Activated CD4-positive, alpha-beta T cell treated with anti-CD3 and anti-CD28 coated beads, Interleukin-2, amount 10 ng/mL, durations not matched to agents 7 days and 5 days (primary cell): Measurements from ENCODE around the gene MEIS3. TPM values are rescaled to one million over a fixed set of nuclear protein-coding genes. Genes with fewer than 3 reads are reported as not detected.

Experiments used
- CTCF ChIA-PET: fragments of 350-600 bp; sonication (Branson Sonifier 250); formaldehyde crosslinking; loops from one replicate; lab custom pipeline; 2021; ENCODE audit warnings: antibody characterized with exemption; lab: Charles Lee
- POLR2A ChIA-PET: fragments of 350-600 bp; sonication (Branson Sonifier 250); formaldehyde crosslinking; loops from one replicate; lab custom pipeline; 2021; ENCODE audit warnings: antibody characterized with exemption; lab: Charles Lee
- DNase-seq: peaks from one replicate; pipeline ENCODE4 v3.0.0-alpha.2; 2020
- H3K27ac Mint-ChIP-seq: one replicate; pipeline ENCODE4 v1.8.0; 2021; ENCODE audit warnings: mild to moderate bottlenecking, moderate library complexity, mixed read lengths
- H3K27me3 Mint-ChIP-seq: one replicate; pipeline ENCODE4 v1.8.0; 2021; ENCODE audit warnings: mixed read lengths
- H3K36me3 Mint-ChIP-seq: one replicate; pipeline ENCODE4 v1.8.0; 2021; ENCODE audit warnings: low read depth, mixed read lengths
- H3K4me1 Mint-ChIP-seq: one replicate; pipeline ENCODE4 v1.8.0; 2021; ENCODE audit warnings: mixed read lengths
- H3K4me3 Mint-ChIP-seq: one replicate; pipeline ENCODE4 v1.8.0; 2021; ENCODE audit warnings: mild to moderate bottlenecking, moderate library complexity, mixed read lengths
- H3K9me3 Mint-ChIP-seq: one replicate; pipeline ENCODE4 v1.8.0; 2021; ENCODE audit warnings: mixed read lengths
- total RNA-seq, 2 experiments: library from RNA; stranded (reverse); gene quantifications; one replicate each; pipeline ENCODE4 v1.2.3, GENCODE V29; 2021

MEIS3 gene
- total RNA-seq, 2 experiments from 2014 or later: not detected

DNA sequence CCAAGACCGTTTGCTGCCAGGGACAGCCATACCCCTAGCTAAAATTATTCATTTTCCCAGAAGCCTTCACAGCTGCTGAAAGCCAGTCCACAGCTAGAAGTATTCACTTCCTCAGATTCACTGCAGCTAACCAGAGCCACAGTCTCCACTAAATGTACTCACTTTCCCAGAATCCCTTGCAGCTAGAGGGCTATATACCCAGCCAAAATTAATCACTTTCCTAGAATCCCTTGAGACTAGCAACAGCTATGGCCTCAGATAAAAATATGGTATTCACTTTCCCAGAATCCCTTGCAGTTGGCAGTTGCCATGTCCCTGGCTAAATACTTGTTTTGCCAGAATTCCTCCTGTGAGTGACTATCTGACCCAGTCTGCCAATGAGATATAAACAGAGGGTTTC is 13.8 kb upstream of the MEIS3 start:
- ChIA-PET CTCF (interaction anchor here (0.6 to 5.2 kb wide), 10 partner anchors 15 to 291 kb away, joined by 3 to 64 read pairs (median 5); partner anchors contain the start of genes EHD2, KPTN and NAPA), POLR2A (no interaction called here)
- peaks cover 6% of the 10 kb centered on the region for H3K9me3 Mint-ChIP-seq
- H3K4me3 Mint-ChIP-seq: no peak overlapping the region
- H3K27me3 Mint-ChIP-seq: peaks cover 13% of the 10 kb centered on the region
- H3K36me3 Mint-ChIP-seq: no peaks in the 10 kb centered on the region
- no peak for DNase-seq
- H3K4me1 Mint-ChIP-seq: peaks cover 65% of the 10 kb centered on the region
- no peak overlapping the region for H3K27ac Mint-ChIP-seq

DNA sequence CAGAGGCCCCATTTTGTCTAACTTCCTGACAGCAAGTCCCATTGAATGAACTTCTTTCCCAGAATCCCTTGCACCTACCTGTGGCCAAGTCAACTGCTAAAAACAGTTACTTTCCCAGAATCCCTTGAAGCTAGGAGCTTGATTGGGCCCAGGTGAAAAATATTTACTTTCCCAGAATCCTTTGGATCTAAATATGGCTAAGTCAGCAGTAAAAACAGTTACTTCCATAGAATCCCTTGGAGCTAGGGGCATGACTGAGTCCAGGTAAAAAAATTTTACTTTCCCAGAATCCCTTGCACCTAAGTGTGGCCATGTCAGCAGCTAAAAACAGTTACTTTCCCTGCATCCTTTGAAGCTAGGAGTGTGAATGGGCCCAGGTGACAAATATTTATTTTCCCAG is 13.2 kb upstream of the MEIS3 start:
- peaks cover 6% of the 10 kb centered on the region for H3K9me3 Mint-ChIP-seq
- H3K4me3 Mint-ChIP-seq: no peak overlapping the region
- peaks cover 13% of the 10 kb centered on the region for H3K27me3 Mint-ChIP-seq
- CTCF ChIA-PET: interaction anchor here (0.6 to 5.2 kb wide), 8 partner anchors 52 to 280 kb away, joined by 3 to 64 read pairs (median 6); partner anchors contain the start of genes EHD2, KPTN and NAPA
- H3K4me1 Mint-ChIP-seq: peaks cover 65% of the 10 kb centered on the region
- no peak overlapping the region for H3K27ac Mint-ChIP-seq
- DNase-seq: no peak
- POLR2A ChIA-PET: no interaction called here
- H3K36me3 Mint-ChIP-seq: no peaks in the 10 kb centered on the region

- ChIA-PET CTCF (interaction anchor here (0.6 to 5.2 kb wide), 4 partner anchors 52 to 276 kb away, joined by 3 to 64 read pairs (median 10); partner anchors contain the start of gene KPTN), POLR2A (no interaction called here)
- peaks cover 6% of the 10 kb centered on the region for H3K9me3 Mint-ChIP-seq
- no peak for DNase-seq
- H3K27me3 Mint-ChIP-seq: peaks cover 15% of the 10 kb centered on the region
- H3K4me3 Mint-ChIP-seq: no peak overlapping the region
- H3K27ac Mint-ChIP-seq: no peak overlapping the region
- H3K4me1 Mint-ChIP-seq: peaks cover 62% of the 10 kb centered on the region
- no peaks in the 10 kb centered on the region for H3K36me3 Mint-ChIP-seq
Observed at GRCh38 chr19:47432091-47432490, 12.8 kb upstream of the MEIS3 start.

GRCh38 chr19:47430041-47430802 is 10.9 kb upstream of the MEIS3 start:
- POLR2A ChIA-PET: no interaction called here
- peaks cover 6% of the 10 kb centered on the region for H3K9me3 Mint-ChIP-seq
- peak overlapping the region; percentile 31 for H3K27ac Mint-ChIP-seq
- H3K4me1 Mint-ChIP-seq: peaks cover 46% of the 10 kb centered on the region
- DNase-seq: peak; percentile 37
- H3K4me3 Mint-ChIP-seq: peak overlapping the region; percentile 52
- CTCF ChIA-PET: interaction anchor here (0.6 to 2.8 kb wide), 9 partner anchors 14 to 275 kb away, joined by 3 to 6 read pairs (median 3); partner anchors contain the start of gene DHX34
- peaks cover 27% of the 10 kb centered on the region for H3K27me3 Mint-ChIP-seq
- no peaks in the 10 kb centered on the region for H3K36me3 Mint-ChIP-seq

DNA sequence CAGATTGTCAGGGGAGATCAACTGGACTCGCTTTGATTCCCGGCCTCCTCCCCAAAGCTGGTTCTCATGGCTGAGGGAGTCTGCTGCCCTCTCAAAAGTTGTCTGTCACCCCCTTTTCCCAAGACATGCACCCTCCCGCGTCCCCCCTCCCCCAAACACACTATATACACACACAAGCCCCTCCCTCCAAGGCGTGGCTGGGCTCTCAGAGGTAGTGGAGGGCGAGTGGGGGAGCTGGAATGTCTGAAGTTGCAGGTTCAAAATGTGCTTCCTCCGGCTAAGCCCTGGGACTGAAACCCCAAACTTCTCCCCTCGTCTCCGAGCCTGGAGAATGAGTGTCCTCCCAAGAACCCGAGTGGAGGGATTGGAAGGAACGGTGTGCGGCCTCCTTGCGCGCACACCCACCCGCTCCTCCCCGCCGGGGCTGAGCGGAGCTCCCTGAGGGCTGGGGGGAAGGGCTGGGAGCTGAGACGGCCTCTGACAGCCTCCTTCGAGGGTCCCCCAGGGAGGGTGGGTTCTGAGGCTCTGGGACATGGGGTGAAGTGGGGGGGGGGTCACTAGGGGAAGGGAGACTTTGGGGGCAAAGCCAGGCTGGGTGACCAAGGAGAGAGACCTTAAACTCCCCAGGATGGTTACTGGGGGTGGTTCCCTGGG is 9.9 kb upstream of the MEIS3 start:
- peaks cover 32% of the 10 kb centered on the region for H3K27me3 Mint-ChIP-seq
- no peak overlapping the region for H3K27ac Mint-ChIP-seq
- H3K4me3 Mint-ChIP-seq: no peak overlapping the region
- H3K4me1 Mint-ChIP-seq: peaks cover 40% of the 10 kb centered on the region
- H3K9me3 Mint-ChIP-seq: peaks cover 6% of the 10 kb centered on the region
- POLR2A ChIA-PET: no interaction called here
- CTCF ChIA-PET: interaction anchor here (0.6 to 2.8 kb wide), 13 partner anchors 7 to 278 kb away, joined by 3 to 20 read pairs (median 3); partner anchors contain the start of gene DHX34
- no peak for DNase-seq
- no peaks in the 10 kb centered on the region for H3K36me3 Mint-ChIP-seq

GRCh38 chr19:47428177-47428894 is 9.0 kb upstream of the MEIS3 start:
- H3K27ac Mint-ChIP-seq: no peak overlapping the region
- ChIA-PET CTCF (interaction anchor here (0.5 to 2.8 kb wide), 23 partner anchors 8 to 317 kb away, joined by 3 to 20 read pairs (median 4); partner anchors contain the start of genes DHX34, INAFM1, KPTN and NAPA), POLR2A (no interaction called here)
- H3K4me1 Mint-ChIP-seq: peaks cover 32% of the 10 kb centered on the region
- peaks cover 6% of the 10 kb centered on the region for H3K9me3 Mint-ChIP-seq
- peak; percentile 87 for DNase-seq
- peaks cover 39% of the 10 kb centered on the region for H3K27me3 Mint-ChIP-seq
- no peaks in the 10 kb centered on the region for H3K36me3 Mint-ChIP-seq
- H3K4me3 Mint-ChIP-seq: no peak overlapping the region

DNA sequence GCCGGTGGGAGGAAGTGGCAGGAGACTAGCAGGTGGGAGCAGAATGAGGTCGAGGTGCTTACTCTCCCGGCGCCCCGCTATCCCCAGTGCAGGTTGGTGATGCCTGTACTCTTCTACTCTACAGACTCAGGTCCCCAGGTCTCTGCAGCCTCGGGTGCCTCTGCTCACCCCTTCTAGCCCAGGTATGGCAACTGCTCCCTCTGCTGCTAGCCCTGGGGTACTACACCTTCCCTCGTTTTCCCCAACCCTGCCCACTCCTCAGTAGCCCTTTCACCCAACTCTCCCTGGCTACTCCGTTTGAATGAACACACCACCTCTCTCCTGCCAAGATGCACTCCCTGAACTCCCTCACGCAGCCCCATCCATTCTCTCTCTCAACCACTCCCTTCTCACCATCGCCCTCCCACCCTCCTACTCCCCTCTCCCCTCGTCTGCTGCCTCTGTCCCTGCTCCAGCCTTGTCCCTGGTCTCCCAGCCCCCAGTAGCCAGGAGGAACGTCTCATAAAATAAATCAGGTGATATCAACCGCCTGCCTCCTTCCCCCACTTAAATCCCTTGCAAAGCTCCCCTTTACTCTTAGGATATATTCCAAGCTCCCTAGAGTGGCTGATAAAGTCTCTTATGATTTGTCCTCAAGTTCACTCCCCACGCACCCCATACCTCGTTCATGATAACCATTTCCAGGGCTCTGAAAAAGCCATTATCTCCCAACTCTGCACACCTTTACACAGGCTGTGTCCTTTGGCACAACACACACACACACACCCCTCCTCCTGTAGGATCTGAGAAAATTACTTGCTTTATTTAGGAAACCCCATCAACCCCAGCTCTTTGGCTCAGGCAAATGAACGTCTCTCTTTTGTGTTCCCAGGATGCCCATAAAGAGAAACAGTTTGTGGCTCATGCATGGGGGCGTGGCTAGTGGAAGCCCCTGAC is 8.2 kb upstream of the MEIS3 start:
- POLR2A ChIA-PET: no interaction called here
- no peak overlapping the region for H3K27ac Mint-ChIP-seq
- no peaks in the 10 kb centered on the region for H3K36me3 Mint-ChIP-seq
- H3K4me1 Mint-ChIP-seq: peaks cover 23% of the 10 kb centered on the region
- H3K4me3 Mint-ChIP-seq: no peak overlapping the region
- peaks cover 2% of the 10 kb centered on the region for H3K9me3 Mint-ChIP-seq
- CTCF ChIA-PET: interaction anchor here (0.5 to 1.8 kb wide), 20 partner anchors 9 to 317 kb away, joined by 3 to 20 read pairs (median 4); partner anchors contain the start of genes DHX34, INAFM1, KPTN and NAPA
- peaks cover 47% of the 10 kb centered on the region for H3K27me3 Mint-ChIP-seq
- peak; percentile 77 for DNase-seq

DNA sequence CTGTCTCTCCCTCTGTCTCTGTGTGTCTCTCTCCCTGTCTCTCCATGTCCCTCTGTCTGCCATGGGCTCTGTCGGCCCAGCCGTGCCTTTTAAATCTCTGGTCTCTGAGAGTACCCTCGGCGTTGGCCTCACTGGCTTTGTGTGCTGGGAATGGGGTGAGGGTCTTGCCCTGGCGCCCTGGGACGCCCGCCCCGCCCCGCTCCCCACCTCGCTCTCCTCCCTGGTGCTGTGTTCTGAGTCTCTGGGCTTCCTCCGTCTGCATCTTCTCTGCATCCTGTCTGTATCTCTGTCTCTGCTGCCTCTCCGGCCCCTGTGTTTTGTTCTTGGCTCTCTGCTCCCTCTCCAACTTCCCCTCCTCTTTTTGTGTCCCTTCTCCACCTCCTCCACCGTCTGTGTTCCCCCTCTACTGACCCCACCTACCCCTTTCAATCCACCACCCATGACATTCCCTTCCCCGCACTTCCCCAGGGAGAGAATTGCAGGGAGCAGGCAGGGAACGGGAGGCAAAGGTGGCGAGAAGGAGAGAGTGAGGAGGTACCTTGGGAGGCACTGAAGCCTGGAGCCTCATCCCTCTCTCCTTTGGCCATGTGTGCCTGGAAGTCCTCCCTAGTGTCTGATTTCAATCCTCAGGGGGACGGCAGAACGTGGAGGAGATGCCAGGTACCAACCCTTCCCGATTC is 4.0 kb upstream of the MEIS3 start:
- ChIA-PET CTCF (no interaction called here), POLR2A (no interaction called here)
- H3K4me1 Mint-ChIP-seq: peaks cover 7% of the 10 kb centered on the region
- peaks cover 71% of the 10 kb centered on the region for H3K27me3 Mint-ChIP-seq
- no peaks in the 10 kb centered on the region for H3K9me3 Mint-ChIP-seq
- no peak for DNase-seq
- no peak overlapping the region for H3K4me3 Mint-ChIP-seq
- no peak overlapping the region for H3K27ac Mint-ChIP-seq
- H3K36me3 Mint-ChIP-seq: no peaks in the 10 kb centered on the region

DNA sequence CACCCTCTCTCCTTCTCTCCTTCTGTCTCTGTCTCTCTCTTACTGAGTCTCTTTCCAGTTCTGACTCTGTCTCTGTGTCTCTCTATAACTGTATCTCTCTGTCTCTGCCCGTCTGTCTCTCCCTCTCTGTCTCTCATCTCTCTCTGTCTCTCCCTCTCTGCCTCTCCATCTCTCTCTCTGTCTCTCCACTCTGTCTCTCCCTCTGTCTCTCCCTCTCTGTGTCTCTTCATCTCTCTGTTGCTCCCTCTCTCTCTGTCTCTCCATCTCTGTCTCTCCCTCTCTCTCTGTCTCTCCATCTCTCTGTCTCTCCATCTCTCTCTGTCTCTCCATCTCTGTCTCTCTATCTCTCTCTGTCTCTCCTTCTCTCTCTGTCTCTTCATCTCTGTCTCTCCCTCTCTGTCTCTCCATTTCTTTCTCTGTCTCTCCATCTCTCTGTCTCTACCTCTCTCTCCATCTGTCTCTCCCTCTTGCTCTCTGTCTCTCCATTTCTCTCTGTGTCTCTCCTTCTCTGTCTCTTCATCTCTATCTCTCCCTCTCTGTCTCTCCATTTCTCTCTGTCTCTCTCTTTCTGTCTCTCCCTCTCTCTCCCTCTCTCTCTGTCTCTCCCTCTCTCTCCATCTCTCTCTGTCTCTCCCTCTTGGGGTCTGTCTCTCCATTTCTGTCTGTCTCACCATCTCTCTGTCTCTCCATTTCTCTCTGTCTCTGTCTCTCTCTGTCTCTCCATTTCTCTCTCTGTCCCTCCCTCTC is 3.3 kb upstream of the MEIS3 start:
- no peak for DNase-seq
- Mint-ChIP-seq H3K4me3 (no peak overlapping the region), H3K9me3 (no peaks in the 10 kb centered on the region), H3K27ac (no peak overlapping the region), H3K4me1 (peaks cover 13% of the 10 kb centered on the region), H3K27me3 (peaks cover 79% of the 10 kb centered on the region), H3K36me3 (no peaks in the 10 kb centered on the region)
- POLR2A ChIA-PET: no interaction called here
- CTCF ChIA-PET: no interaction called here

GRCh38 chr19:47421844-47422395 is 2.6 kb upstream of the MEIS3 start:
- no peaks in the 10 kb centered on the region for H3K9me3 Mint-ChIP-seq

More at GRCh38 chr19:47421844-47422395, 2.6 kb upstream of the MEIS3 start:
- Mint-ChIP-seq H3K36me3 (no peaks in the 10 kb centered on the region), H3K27me3 (peaks cover 81% of the 10 kb centered on the region), H3K4me3 (no peak overlapping the region), H3K4me1 (peaks cover 15% of the 10 kb centered on the region), H3K27ac (no peak overlapping the region)
- DNase-seq: no peak
- ChIA-PET CTCF (no interaction called here), POLR2A (no interaction called here)
